ENCODE data around the gene GALNT2. TPM values are rescaled to one million over a fixed set of nuclear protein-coding genes. Genes with fewer than 3 reads are reported as not detected.

The GALNT2 gene
- total RNA-seq, 4 donors from 2014 or later: 47.9 to 78.6 (median 60.0) TPM

DNA sequence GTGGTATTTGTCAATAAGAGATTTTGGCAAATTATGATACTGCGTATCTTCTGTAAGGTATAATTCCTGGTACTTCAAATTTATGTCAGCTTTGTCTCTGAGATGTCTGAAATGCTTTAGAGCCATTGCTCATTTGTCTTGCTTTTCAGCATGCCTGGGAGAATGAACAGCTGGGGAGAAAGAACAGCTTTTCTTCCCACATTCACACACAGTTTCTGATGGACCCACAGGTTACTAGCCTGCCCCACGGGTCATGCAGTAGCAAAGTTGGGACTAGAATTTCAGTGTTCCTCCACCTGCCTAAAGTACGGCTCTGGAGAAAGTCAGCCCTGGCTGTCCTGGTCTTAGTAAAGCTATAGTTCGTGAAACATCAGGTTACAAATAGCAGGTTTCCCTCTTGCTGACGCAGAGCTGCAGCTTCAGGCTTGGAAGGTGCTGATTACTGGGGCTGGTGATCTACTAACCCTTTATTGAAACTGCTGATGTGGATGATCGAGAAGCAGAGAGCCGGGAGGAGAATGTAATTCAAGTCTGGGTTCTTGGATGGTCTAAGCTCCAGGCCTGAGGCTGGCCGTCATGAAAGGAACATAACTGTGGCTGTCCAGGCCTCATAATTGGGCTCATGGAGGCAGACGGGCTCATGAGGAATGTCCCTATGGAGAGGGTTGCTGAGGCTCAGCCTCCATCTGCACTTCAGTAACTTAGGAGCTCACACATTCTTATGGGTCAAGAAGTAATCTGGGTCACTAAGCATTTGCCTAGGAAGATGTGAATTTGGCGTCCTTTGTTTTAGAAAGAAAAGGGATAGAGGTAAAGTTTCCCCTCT, 12.4 kb downstream of the GALNT2 start:
- Histone ChIP-seq H3K27ac (peak overlapping the region in 2 of 4 donors; percentile 66 to 80), H3K4me1 (peaks cover 0 to 85% (median 28%) of the 10 kb centered on the region in 4 donors), H3K4me3 (no peak overlapping the region), H3K36me3 (no peaks in the 10 kb centered on the region), H3K27me3 (no peaks in the 10 kb centered on the region), H3K9me3 (no peaks in the 10 kb centered on the region)
- no peak for DNase-seq (ENCODE audit: low spot score in 2 of 2)
- TF ChIP-seq POLR2A (IDR thresholded peaks at IDR 0.05) (no peak), CTCF (IDR thresholded peaks at IDR 0.05) (no peak), EP300 (IDR thresholded peaks at IDR 0.05) (no peak)
- WGBS, 2 donors: 77 to 81% methylated on average over 10 of the region's 10 CpGs

GRCh38 chr1:230080822-230081221, 13.8 kb downstream of the GALNT2 start:
- peaks cover 0 to 87% (median 34%) of the 10 kb centered on the region in 4 donors for H3K4me1 ChIP-seq
- 84 to 92% methylated on average over 8 of the region's 8 CpGs for WGBS, 2 donors
- no peak for DNase-seq (ENCODE audit: low spot score in 2 of 2)
- no peak overlapping the region for H3K4me3 ChIP-seq
- peak overlapping the region in 2 of 4 donors; percentile 5 to 80 for H3K27ac ChIP-seq
- no peaks in the 10 kb centered on the region for H3K27me3 ChIP-seq
- H3K36me3 ChIP-seq: no peaks in the 10 kb centered on the region
- no peak for TF ChIP-seq CTCF (IDR thresholded peaks at IDR 0.05)
- TF ChIP-seq EP300 (IDR thresholded peaks at IDR 0.05): no peak
- TF ChIP-seq POLR2A (IDR thresholded peaks at IDR 0.05): no peak
- H3K9me3 ChIP-seq: no peaks in the 10 kb centered on the region

- H3K4me3 ChIP-seq: no peak overlapping the region
- DNase-seq (ENCODE audit: low spot score in 2 of 2): no peak
- no peaks in the 10 kb centered on the region for H3K36me3 ChIP-seq
- H3K9me3 ChIP-seq: no peaks in the 10 kb centered on the region
- WGBS, 2 donors: 84% methylated on average over 8 of the region's 8 CpGs
- H3K4me1 ChIP-seq: peaks cover 0 to 87% (median 38%) of the 10 kb centered on the region in 4 donors
- H3K27ac ChIP-seq: peak overlapping the region in 2 of 4 donors; percentile 9 to 86
- TF ChIP-seq CTCF (IDR thresholded peaks at IDR 0.05) (no peak), EP300 (IDR thresholded peaks at IDR 0.05) (no peak), POLR2A (IDR thresholded peaks at IDR 0.05) (no peak)
- no peaks in the 10 kb centered on the region for H3K27me3 ChIP-seq
Observed at GRCh38 chr1:230081751-230082150, 14.7 kb downstream of the GALNT2 start.

GRCh38 chr1:230082211-230082610, 15.2 kb downstream of the GALNT2 start:
- 88 to 96% methylated on average over 4 of the region's 4 CpGs for WGBS, 2 donors
- H3K27ac ChIP-seq: peak overlapping the region in 1 of 4 donors; percentile 86
- H3K27me3 ChIP-seq: no peaks in the 10 kb centered on the region
- no peak overlapping the region for H3K4me3 ChIP-seq
- no peak for DNase-seq (ENCODE audit: low spot score in 2 of 2)
- TF ChIP-seq CTCF (IDR thresholded peaks at IDR 0.05): no peak
- no peak for TF ChIP-seq EP300 (IDR thresholded peaks at IDR 0.05)
- TF ChIP-seq POLR2A (IDR thresholded peaks at IDR 0.05): no peak
- H3K4me1 ChIP-seq: peaks cover 0 to 87% (median 39%) of the 10 kb centered on the region in 4 donors
- no peaks in the 10 kb centered on the region for H3K36me3 ChIP-seq
- H3K9me3 ChIP-seq: no peaks in the 10 kb centered on the region

- peak overlapping the region in 2 of 4 donors; percentile 84 to 86 for H3K27ac ChIP-seq
- H3K4me1 ChIP-seq: peaks cover 0 to 87% (median 43%) of the 10 kb centered on the region in 4 donors
Observed at GRCh38 chr1:230083053-230083452, 16.0 kb downstream of the GALNT2 start.

More at GRCh38 chr1:230083053-230083452, 16.0 kb downstream of the GALNT2 start:
- Histone ChIP-seq H3K36me3 (no peaks in the 10 kb centered on the region), H3K27me3 (no peaks in the 10 kb centered on the region), H3K4me3 (no peak overlapping the region), H3K9me3 (no peaks in the 10 kb centered on the region)
- WGBS, 2 donors: 96% methylated on average over 9 of the region's 9 CpGs
- no peak for TF ChIP-seq POLR2A (IDR thresholded peaks at IDR 0.05)
- no peak for TF ChIP-seq EP300 (IDR thresholded peaks at IDR 0.05)
- TF ChIP-seq CTCF (IDR thresholded peaks at IDR 0.05): no peak
- DNase-seq (ENCODE audit: low spot score in 2 of 2): no peak

Measured in tibial nerve (tissue), 4 donors.